ENCODE measurements around the gene SPATC1L.

The SPATC1L gene

GRCh38 chr21:46200877-46201803 lies 16.9 kb upstream of the SPATC1L start:
- DNase-seq (ENCODE audit: low read depth): peak; percentile 77

- peak; percentile 31 for DNase-seq (ENCODE audit: low read depth)
These were observed 15.4 kb upstream of the SPATC1L start for GRCh38 chr21:46199436-46200373.

GRCh38 chr21:46196733-46197132 lies 12.5 kb upstream of the SPATC1L start:
- DNase-seq (ENCODE audit: low read depth): no peak

GRCh38 chr21:46195595-46196195 lies 11.4 kb upstream of the SPATC1L start:
- no peak for DNase-seq (ENCODE audit: low read depth)

- DNase-seq (ENCODE audit: low read depth): no peak
These were observed 10.4 kb upstream of the SPATC1L start for GRCh38 chr21:46194374-46195334.

GRCh38 chr21:46193829-46194373 lies 9.6 kb upstream of the SPATC1L start:
- DNase-seq (ENCODE audit: low read depth): no peak

- no peak for DNase-seq (ENCODE audit: low read depth)
These were observed 7.7 kb upstream of the SPATC1L start for GRCh38 chr21:46191686-46192575.

GRCh38 chr21:46191257-46191685 lies 7.0 kb upstream of the SPATC1L start:
- peak; percentile 84 for DNase-seq (ENCODE audit: low read depth)

GRCh38 chr21:46190491-46191131 lies 6.4 kb upstream of the SPATC1L start:
- DNase-seq (ENCODE audit: low read depth): no peak

- DNase-seq (ENCODE audit: low read depth): no peak
These were observed 5.8 kb upstream of the SPATC1L start for GRCh38 chr21:46189959-46190490.

GRCh38 chr21:46189213-46189958 lies 5.1 kb upstream of the SPATC1L start:
- peak; percentile 59 for DNase-seq (ENCODE audit: low read depth)

- peak; percentile 78 for DNase-seq (ENCODE audit: low read depth)
These were observed 4.3 kb upstream of the SPATC1L start for GRCh38 chr21:46188226-46189212.

GRCh38 chr21:46187814-46188213 lies 3.6 kb upstream of the SPATC1L start:
- DNase-seq (ENCODE audit: low read depth): no peak

GRCh38 chr21:46187261-46187660 lies 3.0 kb upstream of the SPATC1L start:
- no peak for DNase-seq (ENCODE audit: low read depth)

GRCh38 chr21:46185716-46186115 lies 1.5 kb upstream of the SPATC1L start:
- DNase-seq (ENCODE audit: low read depth): no peak

GRCh38 chr21:46184625-46185555 lies 631 bp upstream of the SPATC1L start:
- DNase-seq (ENCODE audit: low read depth): peak; percentile 68
